Osteocyte (in vitro differentiated cells): ENCODE results near the gene MZT2A. TPM values are rescaled to one million over a fixed set of nuclear protein-coding genes. Genes with fewer than 3 reads are reported as not detected.
"Not testable (repeated sequence)": the region's sequence is repeated elsewhere in the genome, so short reads cannot be mapped to it uniquely, and the experiment has no call there.

ENCODE experiments used
- DNase-seq: peaks from one replicate; pipeline ENCODE4 v3.0.0; 2021; ENCODE audit warnings: mixed read lengths; ENCODE audit not compliant: unreplicated experiment; ENCODE audit errors: extremely low spot score
- H3K27ac Mint-ChIP-seq: one replicate; pipeline ENCODE4 v1.8.0; 2021; ENCODE audit warnings: mild to moderate bottlenecking, mixed read lengths; ENCODE audit not compliant: unreplicated experiment
- H3K27me3 Mint-ChIP-seq: one replicate; pipeline ENCODE4 v1.8.0; 2021; ENCODE audit warnings: mixed read lengths; ENCODE audit not compliant: unreplicated experiment
- H3K36me3 Mint-ChIP-seq: one replicate; pipeline ENCODE4 v1.8.0; 2021; ENCODE audit warnings: mixed read lengths; ENCODE audit not compliant: unreplicated experiment
- H3K4me1 Mint-ChIP-seq: one replicate; pipeline ENCODE4 v1.8.0; 2021; ENCODE audit warnings: mixed read lengths; ENCODE audit not compliant: unreplicated experiment
- H3K4me3 Mint-ChIP-seq: one replicate; pipeline ENCODE4 v1.8.0; 2021; ENCODE audit warnings: mild to moderate bottlenecking, moderate library complexity, mixed read lengths; ENCODE audit not compliant: unreplicated experiment
- H3K9me3 Mint-ChIP-seq: one replicate; pipeline ENCODE4 v1.8.0; 2021; ENCODE audit warnings: mixed read lengths; ENCODE audit not compliant: unreplicated experiment
- CTCF ChIP-seq: fragments of 200-600 bp; sonication (generic); IDR thresholded peaks from 2 replicates; pipeline ENCODE4 v1.5.0; 2021; ENCODE audit warnings: antibody characterized with exemption, mild to moderate bottlenecking, moderate library complexity
- microRNA-seq: library from miRNA; unstranded; fragments of <30 nt; microRNA quantifications from one replicate; pipeline ENCODE4 v1.1.0, GENCODE V29; 2020; ENCODE audit not compliant: unreplicated experiment
- total RNA-seq: library from RNA; stranded (reverse); gene quantifications from 2 replicates; pipeline ENCODE4 v1.2.1, GENCODE V29; 2021

The MZT2A gene
- total RNA-seq, 1 donor from 2014 or later = 110 TPM

GRCh38 chr2:131445896-131446295, 46.3 kb downstream of the MZT2A start:
- H3K9me3 Mint-ChIP-seq = no peaks in the 10 kb centered on the region
- no peak overlapping the region for H3K4me3 Mint-ChIP-seq
- H3K4me1 Mint-ChIP-seq = no peaks in the 10 kb centered on the region
- TF ChIP-seq CTCF = no peak
- H3K36me3 Mint-ChIP-seq = no peaks in the 10 kb centered on the region
- peaks cover 11% of the 10 kb centered on the region for H3K27me3 Mint-ChIP-seq
- H3K27ac Mint-ChIP-seq = no peak overlapping the region
- no peak for DNase-seq

DNA sequence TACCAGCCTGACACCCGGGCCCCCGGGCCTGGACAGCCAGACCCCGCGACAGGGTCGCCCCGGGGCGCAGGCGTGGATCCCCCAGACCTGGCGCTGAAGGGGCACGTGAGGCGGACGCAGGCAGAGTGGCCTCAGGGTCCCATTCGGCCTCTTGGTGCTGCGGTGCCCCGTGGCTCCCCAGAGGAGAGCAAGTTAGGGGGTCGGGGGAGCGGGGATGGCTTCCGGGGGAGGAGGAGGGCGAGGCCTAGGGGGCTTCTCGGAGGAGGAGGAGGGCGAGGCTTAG, 46.7 kb downstream of the MZT2A start:
- not testable (repeated sequence) for H3K9me3 Mint-ChIP-seq, H3K4me3 Mint-ChIP-seq, H3K27ac Mint-ChIP-seq, H3K36me3 Mint-ChIP-seq, H3K4me1 Mint-ChIP-seq, DNase-seq
- H3K27me3 Mint-ChIP-seq = peaks cover 11% of the 10 kb centered on the region

DNA sequence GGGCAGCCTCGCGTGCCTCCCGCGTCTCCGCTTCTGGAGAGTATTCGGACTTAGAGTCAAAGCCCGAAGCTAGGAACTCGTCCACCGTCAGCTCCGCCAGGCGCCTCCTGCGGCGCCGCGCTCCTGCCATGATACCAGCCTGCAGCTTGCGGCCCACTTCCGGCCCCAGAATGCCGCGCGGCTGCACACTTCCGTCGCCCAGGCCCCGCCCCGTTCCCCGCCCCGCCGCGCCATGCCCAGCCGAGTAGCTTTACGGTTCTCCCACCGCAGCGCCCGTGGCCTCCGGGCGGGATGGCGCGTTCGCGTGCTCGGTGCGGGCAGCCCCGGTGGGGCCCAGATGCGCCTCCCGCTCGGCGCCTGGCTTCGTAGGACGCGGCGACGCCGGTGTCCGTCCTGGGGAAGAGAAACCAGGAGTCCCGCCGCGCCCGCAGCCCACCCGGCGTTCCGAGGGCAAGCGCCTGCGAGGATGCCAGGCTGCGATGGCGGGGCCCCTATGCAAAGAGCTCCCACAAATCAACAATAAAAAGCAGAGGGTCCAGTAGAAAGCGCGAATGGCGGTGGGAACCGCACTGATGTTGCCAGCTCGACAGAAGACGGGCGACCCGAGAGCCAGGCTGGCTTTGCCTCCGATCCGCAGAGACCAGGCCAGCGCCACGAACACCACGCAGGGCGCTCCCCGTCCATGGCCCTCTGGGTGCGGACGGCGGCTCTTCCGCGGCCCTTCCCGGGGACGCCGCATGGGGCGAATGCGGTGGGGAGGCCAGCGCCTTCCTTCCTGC, 47.3 kb downstream of the MZT2A start:
- H3K27me3 Mint-ChIP-seq = peaks cover 11% of the 10 kb centered on the region
- H3K4me3 Mint-ChIP-seq, DNase-seq, H3K36me3 Mint-ChIP-seq, H3K27ac Mint-ChIP-seq, H3K9me3 Mint-ChIP-seq, H3K4me1 Mint-ChIP-seq: not testable (repeated sequence)

DNA sequence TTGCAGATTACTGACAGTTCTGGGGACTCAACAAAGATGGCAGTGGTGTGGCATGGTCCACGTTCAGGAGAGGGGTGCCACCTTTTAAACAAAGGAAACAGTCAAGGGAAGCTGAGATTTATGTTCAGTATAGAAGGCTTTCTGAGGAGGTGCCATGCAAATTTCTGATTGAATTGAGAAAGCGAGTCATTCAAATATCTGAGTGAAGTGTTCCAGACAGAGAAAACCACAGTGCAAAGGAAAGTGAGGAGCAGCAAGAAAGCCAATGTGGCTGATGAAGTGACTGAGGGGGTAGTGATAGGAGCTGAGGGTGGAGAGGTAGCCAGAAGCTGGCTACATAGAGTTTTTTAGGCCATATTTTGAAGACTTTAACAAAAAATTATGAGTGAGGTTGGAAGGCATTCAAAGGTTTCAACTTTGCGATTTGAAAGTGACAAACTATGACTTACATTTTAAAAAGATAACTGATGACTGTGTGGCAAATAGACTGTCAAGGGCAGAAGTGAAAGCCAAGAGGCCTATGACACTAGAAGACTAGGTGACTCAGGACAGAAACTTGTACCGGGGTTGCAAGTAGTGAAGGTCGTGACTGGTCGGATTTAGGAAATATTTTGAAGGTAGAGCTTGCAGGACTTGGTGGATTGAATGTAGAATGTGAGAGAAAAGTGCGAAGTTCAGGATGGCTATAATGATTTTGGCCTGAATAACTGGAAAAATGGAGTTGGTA, 51.3 kb downstream of the MZT2A start:
- H3K36me3 Mint-ChIP-seq, H3K27ac Mint-ChIP-seq, H3K4me1 Mint-ChIP-seq, H3K27me3 Mint-ChIP-seq, H3K4me3 Mint-ChIP-seq, H3K9me3 Mint-ChIP-seq, DNase-seq: not testable (repeated sequence)

Small RNA genes within 50 kb of the gene (microRNA-seq; reads per million reads assigned to microRNA genes)
- gene MIR4784 = not detected

Other genes with a start within 250 kb of the MZT2A start
- 0.10 TPM in 1 of 2 replicates, not detected in the other for gene RAB6D, start 128.2 kb downstream of the MZT2A start, total RNA-seq
- not detected in 2 replicates for gene TUBA3D, start 16.3 kb downstream of the MZT2A start, total RNA-seq
- gene CCDC74A, start 35.5 kb upstream of the MZT2A start, total RNA-seq = 1.8 and 2.4 TPM in 2 replicates